ENCODE measurements around the gene VAC14. TPM values are rescaled to one million over a fixed set of nuclear protein-coding genes. Genes with fewer than 3 reads are reported as not detected.
A peak's percentile ranks its signal among the peaks of the same experiment; 100 is the strongest.

Gene VAC14
- total RNA-seq, 2 donors from 2014 or later: 34.9 to 37.0 TPM

DNA sequence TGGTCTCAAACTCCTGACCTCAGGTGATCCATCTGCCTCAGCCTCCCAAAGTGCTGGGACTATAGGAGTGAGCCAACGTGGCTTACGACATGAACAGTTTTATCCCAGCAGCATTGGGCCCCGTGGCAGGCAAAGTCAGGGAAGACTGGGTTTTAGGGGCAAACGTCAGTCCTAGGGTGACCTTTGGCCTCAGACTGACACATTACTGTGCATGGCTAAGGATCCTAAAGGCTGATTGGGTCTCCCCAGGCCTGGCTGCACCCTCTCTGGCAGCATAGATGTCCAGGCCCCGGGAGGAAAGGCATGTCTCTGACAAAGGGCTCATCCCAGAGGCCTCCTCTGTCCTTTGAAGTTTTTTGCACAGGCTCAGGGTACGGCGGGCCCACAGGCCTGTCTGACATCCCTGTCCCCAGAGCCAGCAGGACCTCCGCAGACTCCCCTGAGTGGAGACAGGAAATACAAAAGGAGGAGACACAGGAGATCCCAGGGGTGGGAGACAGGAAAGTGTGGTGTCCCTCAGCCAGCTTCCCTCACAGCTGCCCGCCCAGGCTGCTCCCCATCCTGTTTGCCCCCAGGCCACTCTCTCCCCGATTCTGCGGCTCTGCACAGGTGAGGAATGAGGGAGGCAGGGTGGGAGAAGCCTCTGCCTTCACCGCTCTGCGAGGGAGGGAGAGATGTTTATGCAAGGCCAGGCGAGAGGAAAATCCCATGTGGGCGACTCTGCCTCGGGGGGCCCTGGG is 60.6 kb downstream of the VAC14 start:
- H3K4me1 ChIP-seq (ENCODE audit: control insufficient read depth in 1 of 2, low read depth in 2 of 2): peaks cover 16 to 60% of the 10 kb centered on the region in 2 donors

DNA sequence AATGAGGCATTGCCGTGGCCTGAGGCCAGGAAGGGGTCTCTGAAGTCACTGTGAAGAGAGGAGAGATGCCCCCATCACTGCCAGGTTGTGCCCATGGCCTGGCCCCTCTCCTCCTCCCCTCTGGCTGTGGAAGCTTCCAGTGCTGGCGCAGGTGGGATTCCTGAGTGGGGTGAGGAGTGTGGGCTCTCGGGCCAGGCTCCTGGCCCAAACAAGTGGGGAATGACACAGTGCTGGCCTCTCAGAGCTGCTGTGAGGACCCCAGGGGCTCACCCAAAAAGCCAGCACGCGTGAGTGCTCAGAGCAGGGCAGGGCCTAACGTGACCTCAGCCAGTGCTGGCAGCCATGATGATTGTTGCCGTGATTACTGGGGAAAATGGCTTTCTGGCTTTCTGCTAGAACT is 61.6 kb downstream of the VAC14 start:
- ATAC-seq (ENCODE audit: insufficient number of reproducible peaks, low FRiP score, low read depth): no peak
- H3K9me3 ChIP-seq: no peaks in the 10 kb centered on the region
- peaks cover 20 to 59% of the 10 kb centered on the region in 2 donors for H3K4me1 ChIP-seq (ENCODE audit: control insufficient read depth in 1 of 2, low read depth in 2 of 2)
- DNase-seq (ENCODE audit: low spot score): no peak
- no peaks in the 10 kb centered on the region for H3K27me3 ChIP-seq (replicated peaks; ENCODE audit: insufficient read depth)
- H3K27ac ChIP-seq: peak overlapping the region in 1 of 2 donors; percentile 82
- TF ChIP-seq, protein P1, sequence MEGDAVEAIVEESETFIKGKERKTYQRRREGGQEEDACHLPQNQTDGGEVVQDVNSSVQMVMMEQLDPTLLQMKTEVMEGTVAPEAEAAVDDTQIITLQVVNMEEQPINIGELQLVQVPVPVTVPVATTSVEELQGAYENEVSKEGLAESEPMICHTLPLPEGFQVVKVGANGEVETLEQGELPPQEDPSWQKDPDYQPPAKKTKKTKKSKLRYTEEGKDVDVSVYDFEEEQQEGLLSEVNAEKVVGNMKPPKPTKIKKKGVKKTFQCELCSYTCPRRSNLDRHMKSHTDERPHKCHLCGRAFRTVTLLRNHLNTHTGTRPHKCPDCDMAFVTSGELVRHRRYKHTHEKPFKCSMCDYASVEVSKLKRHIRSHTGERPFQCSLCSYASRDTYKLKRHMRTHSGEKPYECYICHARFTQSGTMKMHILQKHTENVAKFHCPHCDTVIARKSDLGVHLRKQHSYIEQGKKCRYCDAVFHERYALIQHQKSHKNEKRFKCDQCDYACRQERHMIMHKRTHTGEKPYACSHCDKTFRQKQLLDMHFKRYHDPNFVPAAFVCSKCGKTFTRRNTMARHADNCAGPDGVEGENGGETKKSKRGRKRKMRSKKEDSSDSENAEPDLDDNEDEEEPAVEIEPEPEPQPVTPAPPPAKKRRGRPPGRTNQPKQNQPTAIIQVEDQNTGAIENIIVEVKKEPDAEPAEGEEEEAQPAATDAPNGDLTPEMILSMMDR (IDR thresholded peaks at IDR 0.05): no peak
- no peaks in the 10 kb centered on the region for H3K36me3 ChIP-seq
- no peak overlapping the region for H3K4me3 ChIP-seq

More for the DNA sequence above, 60.6 kb downstream of the VAC14 start:
- ATAC-seq (ENCODE audit: insufficient number of reproducible peaks, low FRiP score, low read depth): no peak
- H3K27ac ChIP-seq: peak overlapping the region in 1 of 2 donors; percentile 32
- no peak for DNase-seq (ENCODE audit: low spot score)
- no peaks in the 10 kb centered on the region for H3K9me3 ChIP-seq
- TF ChIP-seq, protein P1 (IDR thresholded peaks at IDR 0.05): no peak
- no peak overlapping the region for H3K4me3 ChIP-seq
- H3K36me3 ChIP-seq: no peaks in the 10 kb centered on the region
- no peaks in the 10 kb centered on the region for H3K27me3 ChIP-seq (replicated peaks; ENCODE audit: insufficient read depth)

DNA sequence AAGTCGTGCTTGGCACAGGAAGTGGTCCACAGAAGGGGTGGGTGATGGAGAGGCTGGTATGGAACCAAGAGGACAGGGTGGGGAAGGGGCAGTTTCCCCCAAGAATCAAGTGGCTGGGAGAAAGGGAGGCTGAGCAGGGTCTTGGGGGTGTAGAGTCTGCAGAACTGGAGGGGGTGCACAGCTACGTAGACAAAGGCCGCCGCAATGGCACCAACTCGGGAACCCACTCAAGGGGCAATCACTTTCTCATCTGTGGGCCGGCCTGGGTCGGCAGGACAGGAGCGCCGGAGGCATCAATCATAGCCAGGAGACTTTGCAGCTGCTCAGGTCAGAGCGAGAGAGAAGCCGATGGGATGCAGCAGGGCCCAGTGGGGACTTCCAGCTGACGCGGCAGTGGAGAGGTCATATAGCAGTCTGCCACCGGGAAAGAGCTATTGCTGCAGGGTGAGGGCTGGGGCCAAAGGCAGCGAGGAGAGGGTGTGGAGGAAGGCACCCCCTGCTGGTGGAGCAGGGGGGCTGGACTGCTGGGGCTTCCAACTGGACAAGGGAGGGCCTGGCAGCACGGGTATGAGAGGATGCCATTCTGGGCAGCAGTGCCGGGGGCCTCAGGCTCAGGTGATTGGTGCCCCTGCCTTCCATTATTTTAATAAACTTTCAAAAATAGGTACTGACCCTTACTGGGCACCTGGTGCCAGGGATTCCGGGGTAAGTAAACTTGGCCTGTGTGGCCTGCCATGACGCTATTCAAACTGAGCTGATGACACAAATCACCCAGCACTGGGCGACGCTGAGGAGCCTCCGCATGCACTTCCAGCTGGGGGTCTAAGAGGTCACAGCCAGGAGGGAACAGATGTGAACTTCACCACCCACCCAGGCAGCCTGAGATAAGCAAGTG is 62.6 kb downstream of the VAC14 start:
- Histone ChIP-seq H3K4me3 (peak overlapping the region; percentile 9), H3K4me1 (ENCODE audit: control insufficient read depth in 1 of 2, low read depth in 2 of 2) (peaks cover 20 to 52% of the 10 kb centered on the region in 2 donors), H3K36me3 (no peaks in the 10 kb centered on the region), H3K9me3 (no peaks in the 10 kb centered on the region), H3K27ac (peak overlapping the region; percentile 82 to 86), H3K27me3 (replicated peaks; ENCODE audit: insufficient read depth) (no peaks in the 10 kb centered on the region)
- TF ChIP-seq, protein P1 (IDR thresholded peaks at IDR 0.05): peak; percentile 53
- DNase-seq (ENCODE audit: low spot score) (no peak), ATAC-seq (ENCODE audit: insufficient number of reproducible peaks, low FRiP score, low read depth) (peak; percentile 29)

DNA sequence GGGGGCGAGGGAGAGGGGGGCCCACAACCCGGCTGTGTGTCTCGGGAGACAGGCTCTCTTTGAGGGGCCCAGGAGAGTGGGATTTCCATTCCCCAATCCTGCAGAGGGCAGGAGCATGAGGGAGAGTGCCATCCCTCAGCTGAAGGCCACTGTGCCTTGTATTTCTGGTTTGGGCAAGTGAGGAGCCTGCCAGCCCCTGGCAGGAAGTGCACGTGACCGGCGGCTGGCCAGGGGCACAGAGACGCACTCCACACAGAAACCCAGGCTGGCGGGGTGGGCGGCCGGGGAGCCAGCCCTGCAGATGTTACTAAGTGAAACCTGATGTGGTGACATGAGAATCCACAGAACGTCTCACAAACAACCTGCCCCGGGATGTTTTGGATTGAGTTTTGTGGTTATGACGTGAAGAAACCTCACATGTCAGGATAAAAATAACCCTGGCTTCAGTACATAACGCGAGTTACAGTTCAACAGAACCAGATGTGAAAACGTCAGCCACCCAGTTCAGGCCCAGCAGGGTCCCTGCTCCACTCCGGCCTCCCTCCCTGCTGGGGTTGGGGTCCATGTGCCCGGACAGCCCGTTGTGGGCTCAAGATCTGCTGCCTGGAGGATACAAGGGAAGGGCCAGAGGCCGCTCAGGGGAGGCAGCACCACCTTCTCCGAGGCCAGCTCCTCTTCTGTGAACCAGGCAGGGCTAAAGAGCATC is 63.4 kb downstream of the VAC14 start:
- TF ChIP-seq, protein P1 (IDR thresholded peaks at IDR 0.05): no peak
- H3K27ac ChIP-seq: peak overlapping the region; percentile 82 to 86
- H3K27me3 ChIP-seq (replicated peaks; ENCODE audit: insufficient read depth): no peaks in the 10 kb centered on the region
- DNase-seq (ENCODE audit: low spot score): no peak
- peak overlapping the region; percentile 10 for H3K4me3 ChIP-seq
- ATAC-seq (ENCODE audit: insufficient number of reproducible peaks, low FRiP score, low read depth): peak; percentile 41
- peaks cover 20 to 52% of the 10 kb centered on the region in 2 donors for H3K4me1 ChIP-seq (ENCODE audit: control insufficient read depth in 1 of 2, low read depth in 2 of 2)
- no peaks in the 10 kb centered on the region for H3K9me3 ChIP-seq
- H3K36me3 ChIP-seq: no peaks in the 10 kb centered on the region
